ENCODE measurements around the gene ISLR2. TPM values are rescaled to one million over a fixed set of nuclear protein-coding genes. Genes with fewer than 3 reads are reported as not detected.

ISLR2 gene
- total and polyA plus RNA-seq, 12 donors, result 0.13 to 2.6 (median 0.48) TPM; not detected in 1

- intact Hi-C loops (cut with DNase I), result loop anchor here in 1 of 2 donors (10.0 kb wide), 1 partner anchor 79 kb away; no protein-coding TSS in a partner anchor
- no peak for DNase-seq
- H3K36me3 ChIP-seq (replicated peaks in 1 of 2), result no peaks in the 10 kb centered on the region
- 11 to 32% (median 24%) methylated on average over 18 to 71 of the region's 71 CpGs for WGBS, 4 donors
- no peak for TF ChIP-seq CTCF (IDR thresholded peaks at IDR 0.05)
- TF ChIP-seq POLR2A (IDR thresholded peaks at IDR 0.05), result no peak
- H3K4me3 ChIP-seq, result no peak overlapping the region
- no peak overlapping the region for H3K27ac ChIP-seq
- peaks cover 78% of the 10 kb centered on the region for H3K27me3 ChIP-seq
- no peaks in the 10 kb centered on the region for H3K9me3 ChIP-seq (replicated peaks in 1 of 3)
- peaks cover 10 to 17% of the 10 kb centered on the region in 2 donors for H3K4me1 ChIP-seq (replicated peaks in 1 of 2)
These were observed 3.5 kb downstream of the ISLR2 start for GRCh38 chr15:74133694-74134386.

GRCh38 chr15:74134387-74135027 lies 4.1 kb downstream of the ISLR2 start:
- intact Hi-C loops (cut with DNase I), result loop anchor here in 1 of 2 donors (10.0 kb wide), 1 partner anchor 80 kb away; no protein-coding TSS in a partner anchor
- Histone ChIP-seq H3K27me3 (peaks cover 73% of the 10 kb centered on the region), H3K9me3 (replicated peaks in 1 of 3) (no peaks in the 10 kb centered on the region), H3K36me3 (replicated peaks in 1 of 2) (no peaks in the 10 kb centered on the region), H3K27ac (no peak overlapping the region), H3K4me3 (no peak overlapping the region), H3K4me1 (replicated peaks in 1 of 2) (peaks cover 10 to 17% of the 10 kb centered on the region in 2 donors)
- 35 to 79% (median 43%) methylated on average over 7 to 53 of the region's 53 CpGs for WGBS, 4 donors
- DNase-seq, result peak; percentile 29 to 73 (median 50)
- TF ChIP-seq POLR2A (IDR thresholded peaks at IDR 0.05) (no peak), CTCF (IDR thresholded peaks at IDR 0.05) (peak; percentile 14 to 43 (median 32))

- intact Hi-C loops (cut with DNase I), result loop anchor here in 1 of 2 donors (10.0 kb wide), 1 partner anchor 80 kb away; no protein-coding TSS in a partner anchor
- Histone ChIP-seq H3K4me3 (no peak overlapping the region), H3K27ac (no peak overlapping the region), H3K9me3 (replicated peaks in 1 of 3) (no peaks in the 10 kb centered on the region), H3K4me1 (replicated peaks in 1 of 2) (peaks cover 10 to 17% of the 10 kb centered on the region in 2 donors), H3K36me3 (replicated peaks in 1 of 2) (no peaks in the 10 kb centered on the region), H3K27me3 (peaks cover 68% of the 10 kb centered on the region)
- TF ChIP-seq POLR2A (IDR thresholded peaks at IDR 0.05), result no peak
- no peak for DNase-seq
- WGBS, 4 donors, result 49 to 61% (median 54%) methylated on average over 27 of the region's 27 CpGs
These were observed 4.7 kb downstream of the ISLR2 start for GRCh38 chr15:74135041-74135565.

GRCh38 chr15:74136540-74136813 lies 6.1 kb downstream of the ISLR2 start:
- Histone ChIP-seq H3K27ac (peak overlapping the region in 2 of 5 donors; percentile 76 to 77), H3K4me3 (peak overlapping the region in 2 of 4 donors; percentile 4 to 41), H3K4me1 (replicated peaks in 1 of 2) (peaks cover 10 to 17% of the 10 kb centered on the region in 2 donors), H3K36me3 (replicated peaks in 1 of 2) (no peaks in the 10 kb centered on the region), H3K9me3 (replicated peaks in 1 of 3) (no peaks in the 10 kb centered on the region), H3K27me3 (peaks cover 56% of the 10 kb centered on the region)
- intact Hi-C loops (cut with DNase I), result loop anchor here in 1 of 2 donors (10.0 kb wide), 1 partner anchor 82 kb away; no protein-coding TSS in a partner anchor
- 2 to 10% (median 3%) methylated on average over 13 to 26 of the region's 26 CpGs for WGBS, 4 donors
- no peak for DNase-seq
- TF ChIP-seq CTCF (IDR thresholded peaks at IDR 0.05), result no peak
- no peak for TF ChIP-seq POLR2A (IDR thresholded peaks at IDR 0.05)
